Activated naive CD4-positive, alpha-beta T cell treated with anti-CD3 and anti-CD28 coated beads, Interleukin-2, amount 50 U/mL, for 24 hours (primary cell): ENCODE data around the gene HELZ2.

Source experiments
- H3K27ac Mint-ChIP-seq: one replicate; pipeline ENCODE4 v1.8.0; 2021; ENCODE audit warnings: mild to moderate bottlenecking, mixed read lengths
- H3K27me3 Mint-ChIP-seq: one replicate; pipeline ENCODE4 v1.8.0; 2021; ENCODE audit warnings: mixed read lengths
- H3K36me3 Mint-ChIP-seq: one replicate; pipeline ENCODE4 v1.8.0; 2021; ENCODE audit warnings: mixed read lengths
- H3K4me1 Mint-ChIP-seq: one replicate; pipeline ENCODE4 v1.8.0; 2021; ENCODE audit warnings: mixed read lengths
- H3K4me3 Mint-ChIP-seq: one replicate; pipeline ENCODE4 v1.8.0; 2021; ENCODE audit warnings: mild to moderate bottlenecking, mixed read lengths
- H3K9me3 Mint-ChIP-seq: one replicate; pipeline ENCODE4 v1.8.0; 2021; ENCODE audit warnings: mixed read lengths

Gene HELZ2

DNA sequence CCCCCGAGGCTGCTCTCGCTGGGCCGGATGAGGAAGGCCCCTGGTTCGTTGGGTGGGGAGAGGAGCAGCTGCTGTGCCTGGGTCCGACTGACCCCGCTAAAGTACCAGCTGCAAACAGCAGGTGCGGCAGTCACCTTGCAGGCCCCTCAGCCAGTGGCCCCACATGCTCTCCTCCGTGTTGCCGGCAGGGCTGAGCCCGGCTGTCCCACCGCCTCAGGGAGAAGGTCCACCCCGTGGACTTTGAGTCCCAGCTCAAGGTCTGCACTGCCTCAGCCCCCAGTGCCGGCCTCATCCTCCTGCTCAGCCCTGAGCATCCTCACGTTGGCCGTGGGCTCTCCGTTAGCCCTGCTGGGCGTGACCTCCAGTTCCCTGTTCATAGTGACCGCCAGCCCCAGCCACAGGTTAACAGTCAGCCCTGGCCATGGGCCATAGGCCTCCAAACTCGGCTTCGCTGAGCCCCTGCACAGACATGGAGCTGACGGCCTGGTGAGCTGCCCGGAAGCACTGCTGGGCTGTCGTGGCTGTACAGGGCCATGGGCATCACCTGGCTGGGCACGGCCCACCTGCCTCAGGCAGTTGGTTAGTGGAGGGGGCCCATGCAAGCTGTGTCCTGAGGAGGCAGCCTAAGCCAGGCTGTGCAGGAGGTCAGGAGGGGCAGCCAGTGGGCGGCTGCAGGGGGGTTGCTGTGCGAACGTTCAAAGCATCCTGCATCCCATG is 29.6 kb downstream of the HELZ2 start:
- Mint-ChIP-seq H3K27ac (no peak overlapping the region), H3K4me1 (peaks cover 5% of the 10 kb centered on the region), H3K27me3 (no peaks in the 10 kb centered on the region), H3K4me3 (no peak overlapping the region), H3K9me3 (no peaks in the 10 kb centered on the region), H3K36me3 (no peaks in the 10 kb centered on the region)

- H3K36me3 Mint-ChIP-seq: no peaks in the 10 kb centered on the region
- H3K4me3 Mint-ChIP-seq: no peak overlapping the region
- H3K9me3 Mint-ChIP-seq: no peaks in the 10 kb centered on the region
- no peak overlapping the region for H3K27ac Mint-ChIP-seq
- no peaks in the 10 kb centered on the region for H3K27me3 Mint-ChIP-seq
- H3K4me1 Mint-ChIP-seq: peaks cover 4% of the 10 kb centered on the region
Observed at GRCh38 chr20:63543733-63544132, 30.3 kb downstream of the HELZ2 start.

GRCh38 chr20:63543131-63543530 is 30.9 kb downstream of the HELZ2 start:
- H3K4me1 Mint-ChIP-seq: peaks cover 4% of the 10 kb centered on the region
- no peaks in the 10 kb centered on the region for H3K27me3 Mint-ChIP-seq
- no peak overlapping the region for H3K27ac Mint-ChIP-seq
- no peaks in the 10 kb centered on the region for H3K9me3 Mint-ChIP-seq
- H3K4me3 Mint-ChIP-seq: no peak overlapping the region
- no peaks in the 10 kb centered on the region for H3K36me3 Mint-ChIP-seq

- Mint-ChIP-seq H3K27me3 (no peaks in the 10 kb centered on the region), H3K4me3 (no peak overlapping the region), H3K36me3 (no peaks in the 10 kb centered on the region), H3K27ac (peak overlapping the region; percentile 59), H3K9me3 (no peaks in the 10 kb centered on the region), H3K4me1 (peaks cover 4% of the 10 kb centered on the region)
Observed at GRCh38 chr20:63542696-63543095, 31.3 kb downstream of the HELZ2 start.

- Mint-ChIP-seq H3K4me1 (peaks cover 4% of the 10 kb centered on the region), H3K27ac (no peak overlapping the region), H3K36me3 (no peaks in the 10 kb centered on the region), H3K9me3 (no peaks in the 10 kb centered on the region), H3K4me3 (no peak overlapping the region), H3K27me3 (no peaks in the 10 kb centered on the region)
Observed at GRCh38 chr20:63542031-63542559, 31.9 kb downstream of the HELZ2 start.

- no peak overlapping the region for H3K4me3 Mint-ChIP-seq
- no peaks in the 10 kb centered on the region for H3K9me3 Mint-ChIP-seq
- H3K36me3 Mint-ChIP-seq: no peaks in the 10 kb centered on the region
- no peak overlapping the region for H3K27ac Mint-ChIP-seq
- H3K27me3 Mint-ChIP-seq: no peaks in the 10 kb centered on the region
- peaks cover 7% of the 10 kb centered on the region for H3K4me1 Mint-ChIP-seq
Observed at GRCh38 chr20:63541371-63541770, 32.7 kb downstream of the HELZ2 start.

DNA sequence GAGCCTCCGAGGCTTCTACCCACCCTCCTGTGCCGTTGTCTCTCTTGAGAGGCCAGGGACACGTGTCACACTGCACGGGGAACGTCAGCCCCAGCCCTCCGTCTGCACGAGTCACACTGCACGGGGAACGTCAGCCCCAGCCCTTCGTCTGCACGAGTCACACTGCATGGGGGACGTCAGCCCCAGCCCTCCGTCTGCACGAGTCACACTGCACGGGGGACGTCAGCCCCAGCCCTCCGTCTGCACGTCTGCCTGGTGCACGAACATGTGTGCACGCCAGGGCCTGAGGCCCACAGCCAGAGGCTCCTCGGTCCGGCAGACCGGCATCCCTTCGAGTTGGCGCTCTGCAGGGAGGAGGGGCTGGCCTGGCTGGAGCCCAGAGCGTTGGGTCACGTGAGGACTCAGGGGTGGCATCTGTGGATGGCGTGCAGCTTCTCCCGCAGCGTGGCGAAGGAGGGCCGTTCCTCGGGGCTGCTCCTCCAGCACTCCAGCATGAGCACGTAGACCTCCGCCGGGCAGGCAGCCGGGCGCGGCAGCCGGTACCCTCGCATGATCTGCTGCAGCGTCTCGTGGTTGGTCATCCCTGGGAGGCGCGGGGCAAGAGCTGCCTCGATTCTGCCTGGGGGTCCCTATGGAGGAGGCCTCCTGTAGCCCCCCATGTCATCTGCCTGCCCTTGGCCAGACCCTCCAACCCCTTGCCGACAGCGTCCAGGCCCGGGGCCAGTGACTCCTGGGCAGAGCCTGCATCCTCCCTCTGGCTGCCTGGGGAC is 33.4 kb downstream of the HELZ2 start:
- Mint-ChIP-seq H3K36me3 (no peaks in the 10 kb centered on the region), H3K27me3 (no peaks in the 10 kb centered on the region), H3K4me1 (peaks cover 7% of the 10 kb centered on the region), H3K4me3 (no peak overlapping the region), H3K9me3 (no peaks in the 10 kb centered on the region), H3K27ac (peak overlapping the region; percentile 30)

DNA sequence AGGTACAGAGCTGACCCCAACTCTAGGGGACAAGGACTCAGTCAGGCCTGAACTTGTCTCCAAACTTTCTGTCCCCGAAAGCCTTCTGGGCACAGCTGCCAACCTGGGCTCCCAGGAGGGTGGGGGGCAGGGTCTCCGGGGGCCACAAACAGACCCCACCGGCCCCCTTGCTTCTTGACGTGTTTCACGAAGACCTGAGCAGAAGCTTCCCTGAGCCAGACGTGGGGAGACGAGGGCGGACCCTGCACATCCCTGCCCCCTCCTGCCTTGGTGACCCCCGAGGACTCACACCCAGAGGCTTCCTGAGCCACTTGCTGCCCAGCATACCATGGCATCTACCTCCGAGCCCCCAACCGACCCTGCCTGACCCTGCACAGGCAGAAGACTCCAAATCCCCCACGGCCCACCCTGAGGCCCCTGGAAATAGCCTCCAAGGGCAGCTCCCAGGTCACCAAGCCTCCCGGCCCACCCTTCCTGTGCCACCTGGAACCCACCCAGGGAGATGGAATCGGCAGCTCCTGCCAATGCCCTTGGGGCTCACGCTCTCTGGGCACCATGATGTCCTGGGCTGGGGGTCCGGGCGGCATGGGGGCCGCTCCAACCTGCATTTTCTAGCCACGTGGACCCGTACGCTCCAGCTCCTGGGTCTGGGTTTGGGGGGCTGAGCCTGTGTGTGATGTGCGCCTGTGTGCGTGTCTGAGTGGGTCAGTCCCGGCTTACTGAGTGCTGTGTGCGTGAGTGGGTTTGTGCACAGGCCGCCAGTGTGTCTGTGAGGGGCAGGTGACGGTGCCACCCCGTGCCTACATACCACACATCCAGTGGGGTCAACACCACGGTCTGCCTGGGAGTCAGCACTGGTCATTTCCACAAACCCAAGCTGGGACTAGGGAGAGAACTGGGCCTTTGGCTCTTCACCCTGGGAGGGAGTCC is 34.3 kb downstream of the HELZ2 start:
- H3K9me3 Mint-ChIP-seq: no peaks in the 10 kb centered on the region
- H3K4me3 Mint-ChIP-seq: no peak overlapping the region
- no peaks in the 10 kb centered on the region for H3K36me3 Mint-ChIP-seq
- peaks cover 3% of the 10 kb centered on the region for H3K4me1 Mint-ChIP-seq
- H3K27ac Mint-ChIP-seq: peak overlapping the region; percentile 51
- H3K27me3 Mint-ChIP-seq: no peaks in the 10 kb centered on the region

DNA sequence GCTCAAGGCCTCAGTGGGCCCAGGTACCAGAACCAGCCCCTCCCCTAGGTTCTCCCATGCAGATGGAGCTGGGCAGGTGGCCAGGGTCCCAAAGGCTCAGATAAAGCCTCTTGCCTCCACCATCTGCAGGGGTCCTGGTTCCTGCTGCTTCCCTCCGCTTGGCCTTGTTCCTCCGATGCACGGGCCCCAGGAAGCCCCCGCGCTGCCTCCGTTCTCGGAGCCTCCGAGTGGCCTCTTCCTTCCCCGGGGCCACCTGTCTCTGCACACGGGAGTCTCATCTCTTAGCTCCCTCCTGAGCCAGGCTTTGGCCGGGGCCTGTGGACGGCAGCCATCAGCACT is 35.0 kb downstream of the HELZ2 start:
- Mint-ChIP-seq H3K4me3 (no peak overlapping the region), H3K27ac (no peak overlapping the region)

GRCh38 chr20:63538204-63539091 is 35.6 kb downstream of the HELZ2 start:
- Mint-ChIP-seq H3K9me3 (no peaks in the 10 kb centered on the region), H3K36me3 (no peaks in the 10 kb centered on the region), H3K4me3 (peak overlapping the region; percentile 83), H3K27me3 (no peaks in the 10 kb centered on the region), H3K4me1 (peaks cover 3% of the 10 kb centered on the region), H3K27ac (peak overlapping the region; percentile 89)

More for the DNA sequence above, 35.0 kb downstream of the HELZ2 start:
- no peaks in the 10 kb centered on the region for H3K36me3 Mint-ChIP-seq
- H3K4me1 Mint-ChIP-seq: peaks cover 3% of the 10 kb centered on the region
- H3K9me3 Mint-ChIP-seq: no peaks in the 10 kb centered on the region
- H3K27me3 Mint-ChIP-seq: no peaks in the 10 kb centered on the region

DNA sequence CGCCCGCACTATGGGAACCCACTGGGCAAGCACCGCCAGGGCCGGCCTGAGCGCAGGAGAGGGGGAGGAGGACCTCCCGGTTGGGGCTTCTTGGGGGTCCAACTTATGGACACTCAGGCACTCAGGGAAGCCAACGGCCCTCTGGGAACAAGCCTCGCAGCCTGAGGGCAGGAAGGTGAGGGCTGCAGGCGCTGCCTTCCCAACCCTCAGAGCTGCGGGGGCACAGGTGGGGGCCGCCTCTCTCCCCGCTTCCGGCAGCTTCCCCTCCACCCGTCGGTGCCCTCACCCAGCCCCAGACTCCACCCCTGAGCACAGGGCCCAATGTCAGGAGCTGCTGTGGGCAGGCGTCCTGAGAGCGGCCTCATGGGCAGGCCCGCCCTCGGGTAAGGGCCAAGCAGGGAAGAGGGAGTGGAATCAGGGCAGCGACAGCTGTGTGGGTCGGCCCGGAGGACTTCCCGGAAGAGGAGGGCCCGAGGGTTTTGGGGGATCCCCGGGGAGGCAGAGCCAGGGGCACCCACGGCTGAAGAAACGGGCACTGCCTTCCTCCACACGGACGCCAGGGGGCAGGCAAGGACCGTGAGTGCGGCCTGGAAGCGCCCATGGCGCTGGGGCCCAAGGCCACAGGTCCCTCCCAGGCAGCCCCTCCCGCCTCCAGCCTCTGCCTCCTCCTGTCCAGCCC is 36.4 kb downstream of the HELZ2 start:
- H3K9me3 Mint-ChIP-seq: no peaks in the 10 kb centered on the region
- H3K27me3 Mint-ChIP-seq: no peaks in the 10 kb centered on the region
- H3K27ac Mint-ChIP-seq: peak overlapping the region; percentile 89
- peak overlapping the region; percentile 83 for H3K4me3 Mint-ChIP-seq
- peaks cover 3% of the 10 kb centered on the region for H3K4me1 Mint-ChIP-seq
- no peaks in the 10 kb centered on the region for H3K36me3 Mint-ChIP-seq

- Mint-ChIP-seq H3K27ac (peak within 1 kb of the TSS; percentile 89), H3K4me1 (peaks cover 3% of the 10 kb centered on the region), H3K36me3 (no peaks in the 10 kb centered on the region), H3K4me3 (peak within 1 kb of the TSS; percentile 83), H3K27me3 (no peaks in the 10 kb centered on the region), H3K9me3 (no peaks in the 10 kb centered on the region)
Observed at GRCh38 chr20:63536997-63537524, 37.0 kb downstream of the HELZ2 start, which contains the start of gene PTK6. TSS of gene PTK6 (minus strand) at chr20:63537376. CDS start at chr20:63537314, 62 bp downstream.

DNA sequence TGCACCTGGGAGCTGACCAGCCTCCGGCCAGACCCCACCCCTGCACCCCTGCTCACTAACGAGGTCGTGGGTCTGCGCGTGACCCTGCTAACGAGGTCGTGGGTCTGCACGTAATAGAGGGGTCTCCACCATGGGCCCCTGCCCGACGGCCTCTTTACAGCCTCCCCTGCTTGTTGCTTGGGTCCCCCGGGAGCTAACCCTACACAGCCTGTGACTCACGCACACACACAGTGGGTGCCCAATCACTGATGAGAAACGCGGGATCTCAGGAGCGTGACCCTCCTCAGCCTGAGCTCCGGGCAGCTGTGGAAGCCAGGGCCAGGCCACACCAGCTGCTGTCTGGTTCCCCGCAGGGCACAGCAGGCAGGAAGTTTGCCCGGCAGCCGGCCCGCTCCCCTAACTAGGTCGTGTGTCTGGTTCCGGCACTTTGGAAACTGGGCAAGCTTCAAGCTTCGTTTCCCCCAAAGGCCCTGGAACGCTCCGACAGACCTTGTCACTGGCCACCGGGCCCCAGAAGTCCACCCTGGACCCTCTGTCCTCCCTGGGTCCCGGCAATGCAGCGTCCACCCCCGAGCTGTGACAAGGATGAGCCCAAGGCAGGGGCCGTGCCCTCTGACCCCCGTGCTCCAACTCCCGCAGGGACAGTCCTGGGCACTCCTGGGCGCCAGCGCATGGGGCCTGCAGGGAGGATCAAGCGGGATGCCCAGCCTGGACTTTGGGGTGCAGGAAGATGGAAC is 37.6 kb downstream of the HELZ2 start:
- Mint-ChIP-seq H3K9me3 (no peaks in the 10 kb centered on the region), H3K27me3 (no peaks in the 10 kb centered on the region), H3K36me3 (no peaks in the 10 kb centered on the region), H3K27ac (no peak overlapping the region), H3K4me3 (no peak overlapping the region), H3K4me1 (peaks cover 3% of the 10 kb centered on the region)
